Measurements from ENCODE around the gene MKRN2. TPM values are rescaled to one million over a fixed set of nuclear protein-coding genes. Genes with fewer than 3 reads are reported as not detected.

Gene MKRN2
- total RNA-seq, 1 donor = 42.7 TPM

GRCh38 chr3:12633108-12633507 lies 76.2 kb downstream of the MKRN2 start:
- no peak for TF ChIP-seq CTCF (IDR thresholded peaks at IDR 0.05; ENCODE audit: insufficient read depth, low read depth, low read length)
- no peak overlapping the region for H3K4me3 ChIP-seq (ENCODE audit: low read depth, low read length)
- DNase-seq (ENCODE audit: low read depth) = no peak

Small RNA genes lying within 50 kb of the gene (small RNA-seq; reads per million reads assigned to genes)
- gene RF00017 = not detected
- gene RNA5SP123 = not detected
- not detected for gene RNU6-377P

Other genes starting within 250 kb of the MKRN2 start
- gene TSEN2, start 72.6 kb upstream of the MKRN2 start, total RNA-seq = 8.4 and 17.3 TPM in 2 replicates
- not detected in 2 replicates for gene MKRN2OS, start 11.6 kb upstream of the MKRN2 start, total RNA-seq
- 86.7 and 111 TPM in 2 replicates for gene RAF1, start 107.0 kb downstream of the MKRN2 start, total RNA-seq
- gene TMEM40, start 202.2 kb downstream of the MKRN2 start, total RNA-seq = under 0.01 TPM in 1 of 2 replicates, not detected in the other
- 4.7 and 6.1 TPM in 2 replicates for gene CAND2, start 239.6 kb downstream of the MKRN2 start, total RNA-seq